Thyroid gland (tissue), 4 donors: ENCODE measurements around the gene GALNT18.

Experiments used
- POLR2A ChIP-seq, 2 donors: fragments of 450-650 bp; IDR thresholded peaks; one replicate each; pipeline ENCODE4 v1.6.1; 2017; ENCODE audit warnings: antibody characterized with exemption in 2 of 2, mild to moderate bottlenecking in 2 of 2, moderate library complexity in 1 of 2
- TF ChIP-seq, protein P1 (sequence below), 6 experiments: fragments of 200-600 bp in 3 of 6; fragments of 450-650 bp in 3 of 6; sonication (generic) in 3 of 6; IDR thresholded peaks; one replicate each; pipeline ENCODE4 v1.5.1; 2016 to 2019; ENCODE audit warnings: antibody characterized with exemption in 6 of 6, mild to moderate bottlenecking in 2 of 6, inconsistent platforms in 1 of 6, moderate library complexity in 1 of 6

DNA sequence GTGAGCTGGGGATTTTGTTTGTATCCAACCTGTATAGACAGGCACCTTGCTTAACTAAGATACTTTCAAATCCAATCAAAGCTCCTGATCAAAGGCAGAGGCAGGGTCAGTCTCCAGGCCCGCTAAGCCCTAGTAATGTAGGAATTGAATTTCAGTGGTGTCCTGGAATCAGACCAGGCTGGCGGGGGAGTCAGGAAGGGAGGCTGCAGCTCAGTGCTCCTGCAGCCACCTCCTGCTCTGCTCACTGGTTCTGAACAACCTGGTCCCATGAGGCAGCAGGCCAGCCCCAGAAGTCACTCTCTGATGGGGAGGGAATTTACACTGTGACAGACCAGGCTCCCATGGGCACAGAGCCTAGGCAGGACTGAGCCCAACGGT, 38.5 kb upstream of the GALNT18 start:
- TF ChIP-seq, protein P1, sequence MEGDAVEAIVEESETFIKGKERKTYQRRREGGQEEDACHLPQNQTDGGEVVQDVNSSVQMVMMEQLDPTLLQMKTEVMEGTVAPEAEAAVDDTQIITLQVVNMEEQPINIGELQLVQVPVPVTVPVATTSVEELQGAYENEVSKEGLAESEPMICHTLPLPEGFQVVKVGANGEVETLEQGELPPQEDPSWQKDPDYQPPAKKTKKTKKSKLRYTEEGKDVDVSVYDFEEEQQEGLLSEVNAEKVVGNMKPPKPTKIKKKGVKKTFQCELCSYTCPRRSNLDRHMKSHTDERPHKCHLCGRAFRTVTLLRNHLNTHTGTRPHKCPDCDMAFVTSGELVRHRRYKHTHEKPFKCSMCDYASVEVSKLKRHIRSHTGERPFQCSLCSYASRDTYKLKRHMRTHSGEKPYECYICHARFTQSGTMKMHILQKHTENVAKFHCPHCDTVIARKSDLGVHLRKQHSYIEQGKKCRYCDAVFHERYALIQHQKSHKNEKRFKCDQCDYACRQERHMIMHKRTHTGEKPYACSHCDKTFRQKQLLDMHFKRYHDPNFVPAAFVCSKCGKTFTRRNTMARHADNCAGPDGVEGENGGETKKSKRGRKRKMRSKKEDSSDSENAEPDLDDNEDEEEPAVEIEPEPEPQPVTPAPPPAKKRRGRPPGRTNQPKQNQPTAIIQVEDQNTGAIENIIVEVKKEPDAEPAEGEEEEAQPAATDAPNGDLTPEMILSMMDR (IDR thresholded peaks at IDR 0.05) = no peak
- no peak for TF ChIP-seq POLR2A (IDR thresholded peaks at IDR 0.05)
